Measurements from ENCODE around the gene LSMEM2. TPM values are rescaled to one million over a fixed set of nuclear protein-coding genes. Genes with fewer than 3 reads are reported as not detected.

LSMEM2 gene
- total RNA-seq = 0.20 TPM in 1 of 2 replicates, not detected in the other
- 0.39 TPM in 1 of 2 replicates, not detected in the other for polyA plus RNA-seq

- no peaks in the 10 kb centered on the region for H3K9me3 ChIP-seq (ENCODE audit: low read depth)
- H3K27me3 ChIP-seq = peaks cover 10% of the 10 kb centered on the region
- no peaks in the 10 kb centered on the region for H3K9me2 ChIP-seq (replicated peaks; ENCODE audit: insufficient read depth)
- H3K27ac ChIP-seq = no peak within 1 kb of the TSS
- H3K4me1 ChIP-seq (ENCODE audit: insufficient read depth) = no peaks in the 10 kb centered on the region
- no peak for DNase-seq (ENCODE audit: low spot score)
- no peaks in the 10 kb centered on the region for H4K20me1 ChIP-seq (ENCODE audit: insufficient read depth, poor library complexity, severe bottlenecking)
- H3K4me2 ChIP-seq = no peak within 1 kb of the TSS
- WGBS (ENCODE audit: low lambda C conversion rate, missing lambda C conversion rate) = 90% methylated on average over 2 of the region's 2 CpGs
- TF ChIP-seq CTCF (IDR thresholded peaks at IDR 0.05; ENCODE audit: poor library complexity) (no peak), EZH2phosphoT487 (IDR thresholded peaks at IDR 0.05; ENCODE audit: low read depth, severe bottlenecking, unreplicated experiment) (no peak), EZH2 (IDR thresholded peaks at IDR 0.05; ENCODE audit: borderline replicate concordance) (no peak)
- no peaks in the 10 kb centered on the region for H3K36me3 ChIP-seq (replicated peaks; ENCODE audit: insufficient read depth, low read depth)
- H3K79me2 ChIP-seq = no peaks in the 10 kb centered on the region
- H2AFZ ChIP-seq = no peak within 1 kb of the TSS
- H3K4me3 ChIP-seq = no peak within 1 kb of the TSS
These were observed at the start of gene LSMEM2 for GRCh38 chr3:50278880-50279224. TSS of gene LSMEM2 (plus strand) at chr3:50279087. CDS start at chr3:50279114, 27 bp downstream.

GRCh38 chr3:50229490-50229889 lies 49.4 kb upstream of the LSMEM2 start:
- Histone ChIP-seq H4K20me1 (ENCODE audit: insufficient read depth, poor library complexity, severe bottlenecking) (no peaks in the 10 kb centered on the region), H3K27ac (no peak overlapping the region)
- 90% methylated on average over 3 of the region's 3 CpGs for WGBS (ENCODE audit: low lambda C conversion rate, missing lambda C conversion rate)

GRCh38 chr3:50230104-50230793 lies 48.6 kb upstream of the LSMEM2 start:
- Histone ChIP-seq H3K4me2 (no peak overlapping the region), H4K20me1 (ENCODE audit: insufficient read depth, poor library complexity, severe bottlenecking) (no peaks in the 10 kb centered on the region), H3K9me2 (replicated peaks; ENCODE audit: insufficient read depth) (no peaks in the 10 kb centered on the region), H3K36me3 (replicated peaks; ENCODE audit: insufficient read depth, low read depth) (no peaks in the 10 kb centered on the region), H3K27ac (no peak overlapping the region), H3K27me3 (no peaks in the 10 kb centered on the region), H3K4me3 (no peak overlapping the region), H2AFZ (no peak overlapping the region), H3K9me3 (ENCODE audit: low read depth) (no peaks in the 10 kb centered on the region), H3K79me2 (no peaks in the 10 kb centered on the region), H3K4me1 (ENCODE audit: insufficient read depth) (peaks cover 17% of the 10 kb centered on the region)
- DNase-seq (ENCODE audit: low spot score) = no peak
- TF ChIP-seq EZH2phosphoT487 (IDR thresholded peaks at IDR 0.05; ENCODE audit: low read depth, severe bottlenecking, unreplicated experiment) (no peak), CTCF (IDR thresholded peaks at IDR 0.05; ENCODE audit: poor library complexity) (no peak), EZH2 (IDR thresholded peaks at IDR 0.05; ENCODE audit: borderline replicate concordance) (no peak)
- WGBS (ENCODE audit: low lambda C conversion rate, missing lambda C conversion rate) = 86% methylated on average over 8 of the region's 8 CpGs

More at GRCh38 chr3:50229490-50229889, 49.4 kb upstream of the LSMEM2 start:
- no peak overlapping the region for H2AFZ ChIP-seq
- DNase-seq (ENCODE audit: low spot score) = no peak
- H3K36me3 ChIP-seq (replicated peaks; ENCODE audit: insufficient read depth, low read depth) = no peaks in the 10 kb centered on the region
- peaks cover 17% of the 10 kb centered on the region for H3K4me1 ChIP-seq (ENCODE audit: insufficient read depth)
- no peaks in the 10 kb centered on the region for H3K27me3 ChIP-seq
- H3K4me3 ChIP-seq = no peak overlapping the region
- H3K4me2 ChIP-seq = no peak overlapping the region
- no peaks in the 10 kb centered on the region for H3K9me2 ChIP-seq (replicated peaks; ENCODE audit: insufficient read depth)
- TF ChIP-seq EZH2phosphoT487 (IDR thresholded peaks at IDR 0.05; ENCODE audit: low read depth, severe bottlenecking, unreplicated experiment) (no peak), EZH2 (IDR thresholded peaks at IDR 0.05; ENCODE audit: borderline replicate concordance) (no peak), CTCF (IDR thresholded peaks at IDR 0.05; ENCODE audit: poor library complexity) (no peak)
- H3K9me3 ChIP-seq (ENCODE audit: low read depth) = no peaks in the 10 kb centered on the region
- no peaks in the 10 kb centered on the region for H3K79me2 ChIP-seq

Measured in hepatocyte (in vitro differentiated cells).